Measurements from ENCODE around the gene ZMIZ1. TPM values are rescaled to one million over a fixed set of nuclear protein-coding genes. Genes with fewer than 3 reads are reported as not detected.

Gene ZMIZ1
- total RNA-seq, 4 donors from 2014 or later = 71.9 to 104 (median 79.5) TPM

DNA sequence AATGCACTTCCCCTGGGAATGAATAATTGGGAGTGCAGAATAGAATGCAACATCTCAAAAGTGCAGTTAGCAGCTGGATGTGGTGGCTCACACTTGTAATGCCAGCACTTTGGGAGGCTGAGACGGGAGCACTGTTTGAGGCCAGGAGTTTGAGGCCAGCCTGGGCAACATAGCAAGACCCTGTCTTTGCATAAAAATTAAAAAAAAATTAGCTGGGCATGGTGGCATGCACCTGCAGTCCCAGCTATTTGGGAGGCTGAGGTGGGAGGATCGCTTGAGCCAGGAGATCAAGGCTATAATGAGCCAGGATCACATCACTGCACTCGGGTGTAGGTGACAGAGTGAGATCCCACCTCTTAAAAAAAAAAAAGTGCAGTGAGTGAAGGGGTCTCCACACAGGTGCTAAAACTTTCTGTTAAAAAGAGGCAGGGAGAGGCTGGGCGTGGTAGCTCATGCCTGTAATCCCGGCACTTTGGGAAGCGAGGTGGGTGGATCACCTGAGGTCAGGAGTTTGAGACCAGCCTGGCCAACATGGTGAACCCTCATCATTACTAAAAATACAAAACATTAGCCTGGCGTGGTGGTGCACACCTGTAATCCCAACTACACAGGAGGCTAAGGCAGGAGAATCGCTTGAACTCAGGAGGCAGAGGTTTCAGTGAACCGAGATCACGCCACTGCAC lies 13.5 kb upstream of the ZMIZ1 start:
- TF ChIP-seq EP300 (IDR thresholded peaks at IDR 0.05) (no peak), POLR2A (IDR thresholded peaks at IDR 0.05) (no peak), POLR2AphosphoS5 (IDR thresholded peaks at IDR 0.05) (no peak)
- TF ChIP-seq, protein P1, sequence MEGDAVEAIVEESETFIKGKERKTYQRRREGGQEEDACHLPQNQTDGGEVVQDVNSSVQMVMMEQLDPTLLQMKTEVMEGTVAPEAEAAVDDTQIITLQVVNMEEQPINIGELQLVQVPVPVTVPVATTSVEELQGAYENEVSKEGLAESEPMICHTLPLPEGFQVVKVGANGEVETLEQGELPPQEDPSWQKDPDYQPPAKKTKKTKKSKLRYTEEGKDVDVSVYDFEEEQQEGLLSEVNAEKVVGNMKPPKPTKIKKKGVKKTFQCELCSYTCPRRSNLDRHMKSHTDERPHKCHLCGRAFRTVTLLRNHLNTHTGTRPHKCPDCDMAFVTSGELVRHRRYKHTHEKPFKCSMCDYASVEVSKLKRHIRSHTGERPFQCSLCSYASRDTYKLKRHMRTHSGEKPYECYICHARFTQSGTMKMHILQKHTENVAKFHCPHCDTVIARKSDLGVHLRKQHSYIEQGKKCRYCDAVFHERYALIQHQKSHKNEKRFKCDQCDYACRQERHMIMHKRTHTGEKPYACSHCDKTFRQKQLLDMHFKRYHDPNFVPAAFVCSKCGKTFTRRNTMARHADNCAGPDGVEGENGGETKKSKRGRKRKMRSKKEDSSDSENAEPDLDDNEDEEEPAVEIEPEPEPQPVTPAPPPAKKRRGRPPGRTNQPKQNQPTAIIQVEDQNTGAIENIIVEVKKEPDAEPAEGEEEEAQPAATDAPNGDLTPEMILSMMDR (IDR thresholded peaks at IDR 0.05) = no peak

GRCh38 chr10:79055892-79056291 lies 12.9 kb upstream of the ZMIZ1 start:
- TF ChIP-seq POLR2AphosphoS5 (IDR thresholded peaks at IDR 0.05) (no peak), POLR2A (IDR thresholded peaks at IDR 0.05) (no peak), EP300 (IDR thresholded peaks at IDR 0.05) (no peak)
- TF ChIP-seq, protein P1 (IDR thresholded peaks at IDR 0.05) = no peak
- Histone ChIP-seq H3K27ac (no peak overlapping the region), H3K4me3 (no peak overlapping the region), H3K9me3 (no peaks in the 10 kb centered on the region), H3K36me3 (no peaks in the 10 kb centered on the region), H3K27me3 (no peaks in the 10 kb centered on the region), H3K4me1 (peaks cover 5% of the 10 kb centered on the region)
- peak; percentile 25 to 62 for DNase-seq (ENCODE audit: low spot score in 2 of 2)
- WGBS = 91% methylated on average over 4 of the region's 4 CpGs

More for the DNA sequence above, 13.5 kb upstream of the ZMIZ1 start:
- peak; percentile 16 to 32 for DNase-seq (ENCODE audit: low spot score in 2 of 2)
- Histone ChIP-seq H3K36me3 (no peaks in the 10 kb centered on the region), H3K27me3 (no peaks in the 10 kb centered on the region), H3K9me3 (no peaks in the 10 kb centered on the region), H3K27ac (no peak overlapping the region), H3K4me3 (no peak overlapping the region), H3K4me1 (peaks cover 7% of the 10 kb centered on the region)
- 97% methylated on average over 10 of the region's 10 CpGs for WGBS

DNA sequence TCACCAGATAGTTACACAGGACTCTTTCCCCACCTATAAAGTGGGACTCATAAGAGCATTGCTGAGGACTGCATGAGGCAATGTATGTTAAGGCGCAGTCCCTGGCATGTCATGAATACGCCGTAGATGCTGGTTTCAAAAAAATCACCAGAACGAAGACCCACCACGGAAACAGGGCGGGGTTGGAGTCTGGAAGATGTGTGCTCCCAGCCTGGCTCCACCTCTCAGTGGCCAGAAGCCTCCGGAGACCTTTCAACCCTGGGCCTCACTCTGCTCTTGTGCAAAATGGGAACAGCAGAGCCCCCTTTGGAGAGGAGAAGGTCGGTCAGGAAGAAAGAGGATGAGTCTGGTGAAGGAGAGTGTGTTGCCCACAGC lies 12.4 kb upstream of the ZMIZ1 start:
- Histone ChIP-seq H3K27ac (no peak overlapping the region), H3K27me3 (no peaks in the 10 kb centered on the region), H3K9me3 (no peaks in the 10 kb centered on the region), H3K36me3 (no peaks in the 10 kb centered on the region), H3K4me3 (no peak overlapping the region), H3K4me1 (peaks cover 4% of the 10 kb centered on the region)
- no peak for TF ChIP-seq EP300 (IDR thresholded peaks at IDR 0.05)
- TF ChIP-seq POLR2AphosphoS5 (IDR thresholded peaks at IDR 0.05) = no peak
- TF ChIP-seq, protein P1 (IDR thresholded peaks at IDR 0.05) = no peak
- no peak for TF ChIP-seq POLR2A (IDR thresholded peaks at IDR 0.05)
- peak; percentile 45 to 55 for DNase-seq (ENCODE audit: low spot score in 2 of 2)
- WGBS = 93% methylated on average over 8 of the region's 8 CpGs

DNA sequence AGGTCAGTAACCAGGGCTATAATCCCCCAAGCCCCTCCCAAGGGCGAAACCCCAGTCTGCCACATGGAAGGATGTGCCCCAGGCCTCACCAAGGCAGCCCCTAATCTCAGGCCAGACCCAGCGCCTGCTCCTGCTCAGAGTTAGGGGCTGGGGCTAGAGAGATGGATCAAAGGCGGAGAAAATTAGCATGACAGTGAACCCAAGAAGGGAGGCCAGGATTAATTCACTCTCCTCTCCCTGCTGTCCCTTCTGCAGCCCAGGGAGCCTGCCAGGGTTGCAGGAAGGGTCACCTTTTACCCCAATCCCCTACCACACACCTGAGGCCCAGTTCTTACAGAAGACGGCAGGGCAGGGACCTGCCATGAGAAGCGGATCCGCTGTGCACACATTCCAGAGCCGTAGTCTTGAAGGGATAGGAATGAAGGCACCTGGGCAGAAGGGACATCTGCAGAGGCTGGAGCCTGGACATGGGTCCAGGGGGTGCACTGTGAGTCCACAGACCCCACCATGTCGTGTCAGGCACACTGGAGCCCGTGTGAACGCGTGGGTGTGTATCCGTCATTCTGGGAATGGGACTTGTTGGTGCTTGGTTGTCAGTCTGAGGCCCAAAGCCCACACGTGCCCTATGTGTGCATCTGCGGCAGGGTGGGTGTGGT lies 11.9 kb upstream of the ZMIZ1 start:
- peak; percentile 47 to 65 for DNase-seq (ENCODE audit: low spot score in 2 of 2)
- Histone ChIP-seq H3K4me1 (peaks cover 4% of the 10 kb centered on the region), H3K4me3 (no peak overlapping the region), H3K27ac (no peak overlapping the region), H3K27me3 (no peaks in the 10 kb centered on the region), H3K9me3 (no peaks in the 10 kb centered on the region), H3K36me3 (no peaks in the 10 kb centered on the region)
- TF ChIP-seq POLR2AphosphoS5 (IDR thresholded peaks at IDR 0.05) (no peak), POLR2A (IDR thresholded peaks at IDR 0.05) (no peak), EP300 (IDR thresholded peaks at IDR 0.05) (no peak)
- TF ChIP-seq, protein P1 (IDR thresholded peaks at IDR 0.05) = no peak
- WGBS = 96% methylated on average over 13 of the region's 14 CpGs

DNA sequence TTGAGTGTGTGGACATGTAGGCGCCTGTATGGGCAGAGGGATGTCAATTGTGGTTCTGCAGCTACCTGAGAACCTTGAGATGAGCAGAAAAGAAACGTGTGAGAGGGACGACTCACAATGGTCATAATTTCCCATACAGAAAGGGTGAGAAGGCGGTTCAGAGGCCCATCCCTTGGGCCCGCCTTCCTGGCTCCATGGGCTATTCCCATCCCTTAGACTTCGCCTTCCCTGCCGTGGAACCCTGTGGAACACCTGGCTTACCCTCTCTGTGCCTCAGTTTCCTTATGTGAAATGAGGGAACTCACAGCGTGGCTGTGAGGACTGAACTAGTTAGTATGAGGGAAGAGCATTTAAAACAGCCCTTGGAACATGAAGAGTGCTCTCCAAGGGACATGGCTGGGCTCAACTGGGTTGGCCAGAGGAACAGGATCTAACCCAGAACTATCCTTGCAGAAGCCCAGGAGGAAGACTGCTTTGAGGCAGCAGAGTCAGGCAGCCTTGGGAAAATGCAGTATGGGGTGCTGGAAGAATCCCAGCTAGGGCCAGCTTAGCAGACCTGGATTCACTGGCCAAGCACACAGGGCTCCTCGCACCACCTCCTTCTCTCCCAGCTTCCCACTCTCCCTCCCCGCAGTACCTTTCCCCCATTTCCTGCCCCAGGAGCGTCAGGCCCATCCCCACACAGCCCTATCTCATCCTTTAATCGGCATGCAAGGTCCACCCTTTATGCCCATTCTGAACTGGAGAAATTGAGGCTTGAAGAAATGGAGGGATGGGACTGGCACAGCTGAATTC lies 11.1 kb upstream of the ZMIZ1 start:
- peaks cover 4% of the 10 kb centered on the region for H3K4me1 ChIP-seq
- 92% methylated on average over 12 of the region's 12 CpGs for WGBS

More for the DNA sequence above, 11.1 kb upstream of the ZMIZ1 start:
- TF ChIP-seq POLR2AphosphoS5 (IDR thresholded peaks at IDR 0.05) (no peak), POLR2A (IDR thresholded peaks at IDR 0.05) (no peak)
- TF ChIP-seq, protein P1 (IDR thresholded peaks at IDR 0.05) = no peak
- H3K9me3 ChIP-seq = no peaks in the 10 kb centered on the region
- peak; percentile 44 to 47 for DNase-seq (ENCODE audit: low spot score in 2 of 2)
- H3K36me3 ChIP-seq = no peaks in the 10 kb centered on the region
- no peak overlapping the region for H3K27ac ChIP-seq
- no peaks in the 10 kb centered on the region for H3K27me3 ChIP-seq
- H3K4me3 ChIP-seq = no peak overlapping the region

Data from suprapubic skin (tissue), 4 donors.